ENCODE data around the gene ST3GAL5. TPM values are rescaled to one million over a fixed set of nuclear protein-coding genes. Genes with fewer than 3 reads are reported as not detected.

ST3GAL5 gene
- total RNA-seq, 1 donor from 2014 or later = 25.8 TPM

- H3K36me3 Mint-ChIP-seq = no peaks in the 10 kb centered on the region
- H3K27ac Mint-ChIP-seq = no peak overlapping the region
- H3K27me3 Mint-ChIP-seq (ENCODE audit: low read depth) = no peaks in the 10 kb centered on the region
- TF ChIP-seq, protein P1, sequence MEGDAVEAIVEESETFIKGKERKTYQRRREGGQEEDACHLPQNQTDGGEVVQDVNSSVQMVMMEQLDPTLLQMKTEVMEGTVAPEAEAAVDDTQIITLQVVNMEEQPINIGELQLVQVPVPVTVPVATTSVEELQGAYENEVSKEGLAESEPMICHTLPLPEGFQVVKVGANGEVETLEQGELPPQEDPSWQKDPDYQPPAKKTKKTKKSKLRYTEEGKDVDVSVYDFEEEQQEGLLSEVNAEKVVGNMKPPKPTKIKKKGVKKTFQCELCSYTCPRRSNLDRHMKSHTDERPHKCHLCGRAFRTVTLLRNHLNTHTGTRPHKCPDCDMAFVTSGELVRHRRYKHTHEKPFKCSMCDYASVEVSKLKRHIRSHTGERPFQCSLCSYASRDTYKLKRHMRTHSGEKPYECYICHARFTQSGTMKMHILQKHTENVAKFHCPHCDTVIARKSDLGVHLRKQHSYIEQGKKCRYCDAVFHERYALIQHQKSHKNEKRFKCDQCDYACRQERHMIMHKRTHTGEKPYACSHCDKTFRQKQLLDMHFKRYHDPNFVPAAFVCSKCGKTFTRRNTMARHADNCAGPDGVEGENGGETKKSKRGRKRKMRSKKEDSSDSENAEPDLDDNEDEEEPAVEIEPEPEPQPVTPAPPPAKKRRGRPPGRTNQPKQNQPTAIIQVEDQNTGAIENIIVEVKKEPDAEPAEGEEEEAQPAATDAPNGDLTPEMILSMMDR (IDR thresholded peaks at IDR 0.05; ENCODE audit: unreplicated experiment) = no peak
- peaks cover 35% of the 10 kb centered on the region for H3K4me1 Mint-ChIP-seq
- no peak overlapping the region for H3K4me3 Mint-ChIP-seq
- no peaks in the 10 kb centered on the region for H3K9me3 Mint-ChIP-seq
- DNase-seq (ENCODE audit: low spot score in 2 of 2, unreplicated experiment in 2 of 2) = no peak
These were observed 98.1 kb downstream of the ST3GAL5 start for GRCh38 chr2:85790499-85791188.

GRCh38 chr2:85790032-85790431, 98.8 kb downstream of the ST3GAL5 start:
- Mint-ChIP-seq H3K27me3 (ENCODE audit: low read depth) (no peaks in the 10 kb centered on the region), H3K4me3 (no peak overlapping the region), H3K4me1 (peaks cover 29% of the 10 kb centered on the region), H3K27ac (no peak overlapping the region), H3K9me3 (no peaks in the 10 kb centered on the region), H3K36me3 (no peaks in the 10 kb centered on the region)
- no peak for DNase-seq (ENCODE audit: low spot score in 2 of 2, unreplicated experiment in 2 of 2)
- TF ChIP-seq, protein P1 (IDR thresholded peaks at IDR 0.05; ENCODE audit: unreplicated experiment) = no peak

DNA sequence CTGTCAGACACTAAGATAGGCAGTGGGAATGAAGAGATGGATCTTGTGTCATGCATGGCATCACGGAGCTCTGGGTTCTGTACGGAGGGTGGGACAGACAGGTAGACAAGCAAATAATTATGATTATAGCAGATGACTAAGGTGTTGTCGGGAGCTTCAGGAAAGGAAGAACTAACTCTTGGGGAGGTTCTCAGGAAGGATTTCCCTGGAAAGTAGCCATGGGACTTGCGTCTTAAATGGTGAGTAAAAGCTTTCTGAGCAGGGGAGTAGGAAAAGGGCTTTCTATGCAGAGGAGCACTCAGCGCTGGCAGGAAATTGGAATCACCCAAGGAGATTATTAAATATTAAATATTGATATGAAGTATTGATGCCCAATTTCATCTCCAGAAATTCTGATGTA, 99.5 kb downstream of the ST3GAL5 start:
- H3K4me3 Mint-ChIP-seq = no peak overlapping the region
- H3K27ac Mint-ChIP-seq = no peak overlapping the region
- DNase-seq (ENCODE audit: low spot score in 2 of 2, unreplicated experiment in 2 of 2) = no peak
- no peaks in the 10 kb centered on the region for H3K36me3 Mint-ChIP-seq
- no peaks in the 10 kb centered on the region for H3K27me3 Mint-ChIP-seq (ENCODE audit: low read depth)
- TF ChIP-seq, protein P1 (IDR thresholded peaks at IDR 0.05; ENCODE audit: unreplicated experiment) = no peak
- H3K4me1 Mint-ChIP-seq = peaks cover 22% of the 10 kb centered on the region
- no peaks in the 10 kb centered on the region for H3K9me3 Mint-ChIP-seq

- H3K4me1 Mint-ChIP-seq = peaks cover 16% of the 10 kb centered on the region
- no peak for DNase-seq (ENCODE audit: low spot score in 2 of 2, unreplicated experiment in 2 of 2)
- TF ChIP-seq, protein P1 (IDR thresholded peaks at IDR 0.05; ENCODE audit: unreplicated experiment) = no peak
- no peaks in the 10 kb centered on the region for H3K9me3 Mint-ChIP-seq
- H3K4me3 Mint-ChIP-seq = no peak overlapping the region
- no peak overlapping the region for H3K27ac Mint-ChIP-seq
- H3K27me3 Mint-ChIP-seq (ENCODE audit: low read depth) = no peaks in the 10 kb centered on the region
- H3K36me3 Mint-ChIP-seq = no peaks in the 10 kb centered on the region
These were observed 100.2 kb downstream of the ST3GAL5 start for GRCh38 chr2:85788603-85789002.

GRCh38 chr2:85787981-85788340, 100.8 kb downstream of the ST3GAL5 start:
- Mint-ChIP-seq H3K9me3 (no peaks in the 10 kb centered on the region), H3K4me1 (peaks cover 11% of the 10 kb centered on the region), H3K27ac (no peak overlapping the region), H3K27me3 (ENCODE audit: low read depth) (no peaks in the 10 kb centered on the region), H3K36me3 (no peaks in the 10 kb centered on the region), H3K4me3 (no peak overlapping the region)
- DNase-seq (ENCODE audit: low spot score in 2 of 2, unreplicated experiment in 2 of 2) = no peak
- TF ChIP-seq, protein P1 (IDR thresholded peaks at IDR 0.05; ENCODE audit: unreplicated experiment) = no peak

Data from mesothelial cell of epicardium (in vitro differentiated cells).